B cell (primary cell): ENCODE results near the gene CNTNAP2.

Experiments
- EZH2 ChIP-seq: IDR thresholded peaks from 2 replicates; pipeline ENCODE4 v1.6.1; 2012; ENCODE audit warnings: borderline replicate concordance, low read depth, mild to moderate bottlenecking, moderate library complexity, low read length; ENCODE audit not compliant: insufficient read depth, poor library complexity, severe bottlenecking
- TF ChIP-seq, protein P1 (sequence below): fragments of 200-600 bp; IDR thresholded peaks from one replicate; pipeline ENCODE4 v1.8.0; 2022; ENCODE audit warnings: antibody characterized with exemption, mild to moderate bottlenecking

DNA sequence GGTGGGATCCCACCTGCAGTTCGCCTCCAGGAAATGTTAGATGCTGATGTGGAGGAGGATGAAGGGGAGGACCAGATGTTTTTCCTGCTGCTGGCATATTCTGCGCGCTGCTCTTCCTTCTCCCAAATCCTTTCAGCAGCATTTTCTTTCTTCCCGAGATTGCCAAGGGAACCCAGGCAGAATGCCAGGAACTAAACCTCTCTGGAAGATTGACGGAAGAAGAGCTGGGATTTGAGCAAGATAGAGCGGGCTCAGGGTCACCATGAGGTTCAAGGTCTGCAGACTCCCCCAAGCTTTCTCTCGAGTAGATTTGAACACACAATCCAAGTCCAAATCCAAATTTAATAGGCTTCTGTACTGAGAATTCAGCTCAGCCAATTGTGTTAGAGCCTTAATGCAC, 2128.8 kb downstream of the CNTNAP2 start:
- TF ChIP-seq, protein P1, sequence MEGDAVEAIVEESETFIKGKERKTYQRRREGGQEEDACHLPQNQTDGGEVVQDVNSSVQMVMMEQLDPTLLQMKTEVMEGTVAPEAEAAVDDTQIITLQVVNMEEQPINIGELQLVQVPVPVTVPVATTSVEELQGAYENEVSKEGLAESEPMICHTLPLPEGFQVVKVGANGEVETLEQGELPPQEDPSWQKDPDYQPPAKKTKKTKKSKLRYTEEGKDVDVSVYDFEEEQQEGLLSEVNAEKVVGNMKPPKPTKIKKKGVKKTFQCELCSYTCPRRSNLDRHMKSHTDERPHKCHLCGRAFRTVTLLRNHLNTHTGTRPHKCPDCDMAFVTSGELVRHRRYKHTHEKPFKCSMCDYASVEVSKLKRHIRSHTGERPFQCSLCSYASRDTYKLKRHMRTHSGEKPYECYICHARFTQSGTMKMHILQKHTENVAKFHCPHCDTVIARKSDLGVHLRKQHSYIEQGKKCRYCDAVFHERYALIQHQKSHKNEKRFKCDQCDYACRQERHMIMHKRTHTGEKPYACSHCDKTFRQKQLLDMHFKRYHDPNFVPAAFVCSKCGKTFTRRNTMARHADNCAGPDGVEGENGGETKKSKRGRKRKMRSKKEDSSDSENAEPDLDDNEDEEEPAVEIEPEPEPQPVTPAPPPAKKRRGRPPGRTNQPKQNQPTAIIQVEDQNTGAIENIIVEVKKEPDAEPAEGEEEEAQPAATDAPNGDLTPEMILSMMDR: no peak
- TF ChIP-seq EZH2: no peak
